Measurements from ENCODE around the gene PTPN1. TPM values are rescaled to one million over a fixed set of nuclear protein-coding genes. Genes with fewer than 3 reads are reported as not detected.
"Not testable (repeated sequence)": the region's sequence is repeated elsewhere in the genome, so short reads cannot be mapped to it uniquely, and the experiment has no call there.

PTPN1 gene
- total RNA-seq, 1 experiment from 2014 or later = 118 TPM

DNA sequence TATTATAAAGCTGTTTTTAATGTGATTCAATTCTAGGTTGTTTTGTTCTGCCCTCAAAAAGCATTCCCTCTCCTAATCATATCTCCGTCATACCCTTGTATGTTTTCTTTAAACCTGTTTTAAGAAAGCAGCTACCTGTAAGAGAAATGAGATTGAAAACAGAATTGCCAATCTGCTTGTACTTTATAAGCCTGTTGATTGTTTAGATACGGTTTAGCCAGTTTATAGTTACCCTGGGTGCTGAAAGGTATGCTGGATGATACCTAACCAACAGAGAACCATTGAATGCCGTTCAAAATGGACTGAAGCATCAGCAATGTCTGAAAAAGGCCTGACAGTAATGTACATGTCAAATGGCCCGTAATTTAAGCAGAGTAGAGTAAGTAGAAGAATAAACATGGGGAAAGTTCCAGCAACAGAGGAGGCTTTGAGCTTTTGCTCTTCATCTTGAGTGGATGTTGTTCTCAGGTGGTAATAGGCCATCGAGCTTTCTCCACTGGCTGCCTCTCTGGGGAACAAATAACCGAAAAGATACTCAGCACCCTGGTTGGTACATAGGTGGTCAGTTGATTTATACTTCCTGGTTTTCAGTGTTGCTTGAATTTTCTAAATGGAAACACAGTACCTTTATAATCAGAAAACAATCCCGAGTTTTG is 27.5 kb downstream of the PTPN1 start:
- in situ Hi-C loops (cut with HindIII; ENCODE audit: low pct_unique_long_range_greater_than_20kb, low sequenced_read_pairs) = no loop called here
- no peak for DNase-seq (ENCODE audit: low read depth, low spot score)

- in situ Hi-C loops (cut with HindIII; ENCODE audit: low pct_unique_long_range_greater_than_20kb, low sequenced_read_pairs) = no loop called here
- DNase-seq (ENCODE audit: low read depth, low spot score) = no peak
Observed at GRCh38 chr20:50538276-50538675, 28.1 kb downstream of the PTPN1 start.

- DNase-seq (ENCODE audit: low read depth, low spot score); in situ Hi-C loops (cut with HindIII; ENCODE audit: low pct_unique_long_range_greater_than_20kb, low sequenced_read_pairs): not testable (repeated sequence)
Observed at GRCh38 chr20:50539798-50540197, 29.6 kb downstream of the PTPN1 start.

GRCh38 chr20:50540620-50541605 is 30.7 kb downstream of the PTPN1 start:
- DNase-seq (ENCODE audit: low read depth, low spot score) = peak; percentile 36
- in situ Hi-C loops (cut with HindIII; ENCODE audit: low pct_unique_long_range_greater_than_20kb, low sequenced_read_pairs) = no loop called here

DNA sequence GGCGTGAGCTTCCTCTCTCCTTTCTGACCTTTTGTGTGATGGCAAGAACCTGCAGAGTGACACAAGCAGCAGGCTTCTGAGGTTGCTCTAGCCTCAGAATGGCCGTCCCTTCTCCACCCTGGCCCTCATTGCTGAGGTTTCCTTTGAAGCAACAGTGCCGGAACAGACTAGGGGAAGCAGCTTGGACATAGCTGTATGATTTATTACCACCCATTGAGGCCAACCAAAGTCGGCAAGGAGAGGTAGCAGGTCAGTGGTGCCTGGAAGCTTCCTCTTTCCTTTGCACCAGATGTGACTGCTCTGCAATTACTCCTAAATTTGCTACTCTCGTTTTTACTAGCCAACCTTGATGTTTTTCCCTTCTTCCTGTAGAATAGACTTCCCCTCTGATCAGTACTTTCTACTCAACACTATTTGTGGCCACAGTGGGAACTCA is 31.4 kb downstream of the PTPN1 start:
- DNase-seq (ENCODE audit: low read depth, low spot score) = no peak
- in situ Hi-C loops (cut with HindIII; ENCODE audit: low pct_unique_long_range_greater_than_20kb, low sequenced_read_pairs) = no loop called here

- no peak for DNase-seq (ENCODE audit: low read depth, low spot score)
- in situ Hi-C loops (cut with HindIII; ENCODE audit: low pct_unique_long_range_greater_than_20kb, low sequenced_read_pairs) = no loop called here
Observed at GRCh38 chr20:50543326-50543725, 33.1 kb downstream of the PTPN1 start.

DNA sequence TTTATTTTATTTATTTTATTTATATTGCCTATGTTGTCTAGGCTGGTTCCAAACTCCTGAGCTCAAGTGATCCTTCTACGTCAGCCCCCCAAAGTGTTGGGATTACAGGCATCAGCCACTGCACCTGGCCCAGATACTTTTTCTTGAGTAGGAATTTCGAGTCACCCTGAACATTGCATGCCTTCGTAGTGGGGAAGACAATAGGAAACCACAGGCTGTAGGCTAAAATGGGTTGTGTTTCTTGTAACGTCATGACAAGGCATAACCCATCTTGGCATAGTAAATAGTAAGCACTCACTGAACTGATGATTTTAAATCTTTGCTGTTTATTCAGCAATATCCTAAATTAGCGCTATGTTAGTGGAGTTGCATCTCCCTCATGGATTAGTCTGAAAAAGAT is 34.9 kb downstream of the PTPN1 start:
- DNase-seq (ENCODE audit: low read depth, low spot score) = no peak
- in situ Hi-C loops (cut with HindIII; ENCODE audit: low pct_unique_long_range_greater_than_20kb, low sequenced_read_pairs) = no loop called here

DNA sequence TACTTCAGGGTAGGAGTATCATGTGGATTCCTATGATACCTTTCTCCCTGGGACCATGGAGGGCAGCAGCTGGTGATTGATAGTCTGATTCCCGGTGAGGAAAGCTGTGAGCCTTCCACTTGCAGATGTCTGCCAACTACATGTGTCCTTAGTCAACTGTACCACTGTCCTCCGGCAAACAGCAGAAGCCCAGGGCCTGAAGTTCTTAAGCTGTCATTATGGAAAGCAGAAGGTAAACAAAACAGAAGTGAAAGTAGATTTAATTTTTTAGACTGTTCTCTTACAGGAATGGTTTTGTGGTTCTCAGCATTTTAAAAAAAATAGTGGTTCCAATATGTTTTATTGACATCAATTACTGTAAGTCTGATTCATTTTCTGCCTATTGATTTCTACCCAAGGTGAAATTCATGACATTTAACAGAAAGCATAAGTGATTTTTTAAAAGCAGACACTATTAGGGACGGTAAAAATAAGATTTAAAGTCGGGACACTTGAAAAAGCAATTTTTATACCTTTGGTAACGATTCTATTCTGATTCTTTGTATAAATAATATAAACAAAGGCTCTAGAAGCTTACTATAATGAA is 36.6 kb downstream of the PTPN1 start:
- no peak for DNase-seq (ENCODE audit: low read depth, low spot score)
- in situ Hi-C loops (cut with HindIII; ENCODE audit: low pct_unique_long_range_greater_than_20kb, low sequenced_read_pairs) = no loop called here

- DNase-seq (ENCODE audit: low read depth, low spot score) = no peak
- in situ Hi-C loops (cut with HindIII; ENCODE audit: low pct_unique_long_range_greater_than_20kb, low sequenced_read_pairs) = no loop called here
Observed at GRCh38 chr20:50547964-50548363, 37.8 kb downstream of the PTPN1 start.

GRCh38 chr20:50548396-50548795 is 38.2 kb downstream of the PTPN1 start:
- no peak for DNase-seq (ENCODE audit: low read depth, low spot score)
- in situ Hi-C loops (cut with HindIII; ENCODE audit: low pct_unique_long_range_greater_than_20kb, low sequenced_read_pairs) = no loop called here

GRCh38 chr20:50550531-50550930 is 40.3 kb downstream of the PTPN1 start:
- DNase-seq (ENCODE audit: low read depth, low spot score) = no peak
- in situ Hi-C loops (cut with HindIII; ENCODE audit: low pct_unique_long_range_greater_than_20kb, low sequenced_read_pairs) = no loop called here

DNA sequence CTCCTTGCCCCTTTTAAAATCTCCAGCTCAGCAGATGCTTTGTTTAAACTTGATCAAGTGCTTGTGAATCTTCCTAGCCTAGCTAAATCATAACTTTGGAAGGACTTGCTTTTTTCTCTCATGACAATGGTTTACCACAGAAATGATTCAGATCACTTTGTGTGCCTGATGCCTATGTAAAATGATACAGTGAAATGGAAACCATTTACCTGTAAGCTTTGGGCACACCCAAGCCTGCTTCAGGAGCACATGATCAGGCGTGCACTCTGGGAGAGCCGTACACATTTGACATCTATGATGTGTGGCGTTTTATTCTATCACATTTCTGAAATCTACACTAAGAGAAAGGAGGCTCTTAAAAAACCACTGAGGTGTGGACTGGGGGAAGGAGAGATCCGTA is 41.1 kb downstream of the PTPN1 start:
- no peak for DNase-seq (ENCODE audit: low read depth, low spot score)
- in situ Hi-C loops (cut with HindIII; ENCODE audit: low pct_unique_long_range_greater_than_20kb, low sequenced_read_pairs) = no loop called here

GRCh38 chr20:50552979-50553378 is 42.8 kb downstream of the PTPN1 start:
- in situ Hi-C loops (cut with HindIII; ENCODE audit: low pct_unique_long_range_greater_than_20kb, low sequenced_read_pairs) = no loop called here

DNA sequence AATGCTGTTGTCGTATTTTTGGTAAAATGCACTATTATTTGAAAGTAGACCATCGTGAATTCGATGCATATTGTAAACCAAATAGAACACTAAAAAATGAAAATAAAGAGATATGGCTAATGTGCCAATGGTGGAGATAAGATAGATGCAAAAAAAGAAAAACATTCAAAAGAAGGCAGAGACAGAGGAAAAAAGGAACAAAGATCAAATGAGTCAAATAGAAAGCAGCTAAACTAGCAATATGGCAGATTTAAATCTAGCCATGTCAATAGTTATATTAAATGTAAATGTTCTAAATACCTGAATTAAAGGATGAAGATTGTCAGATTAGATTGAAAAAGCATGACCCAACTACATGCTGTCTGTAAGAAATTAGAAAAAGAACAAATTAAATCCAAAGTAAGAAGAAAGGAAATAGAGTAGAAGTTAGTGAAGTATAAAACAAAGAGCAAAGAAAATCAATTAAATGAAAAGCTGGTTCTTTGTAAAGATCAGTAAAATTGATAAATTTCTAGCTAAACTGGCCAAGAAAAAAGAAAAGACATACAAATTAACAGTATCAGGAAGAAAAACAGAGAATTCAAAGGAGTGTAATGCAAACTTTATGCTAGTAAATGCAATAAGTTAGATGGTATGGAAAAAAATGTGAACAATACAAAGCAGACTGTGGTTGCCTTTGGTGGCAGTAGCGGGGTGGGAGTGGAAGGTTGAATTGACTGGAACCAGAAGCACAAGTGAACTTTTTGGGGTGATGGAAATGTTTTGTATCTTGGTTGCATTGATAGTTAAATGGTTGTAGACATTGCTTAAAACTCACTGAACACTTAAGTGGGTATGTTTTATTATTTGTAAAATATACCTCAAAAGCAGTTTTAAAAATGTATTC is 44.8 kb downstream of the PTPN1 start:
- no peak for DNase-seq (ENCODE audit: low read depth, low spot score)
- in situ Hi-C loops (cut with HindIII; ENCODE audit: low pct_unique_long_range_greater_than_20kb, low sequenced_read_pairs) = no loop called here

More at GRCh38 chr20:50552979-50553378, 42.8 kb downstream of the PTPN1 start:
- no peak for DNase-seq (ENCODE audit: low read depth, low spot score)

GRCh38 chr20:50555662-50556061 is 45.5 kb downstream of the PTPN1 start:
- no peak for DNase-seq (ENCODE audit: low read depth, low spot score)
- in situ Hi-C loops (cut with HindIII; ENCODE audit: low pct_unique_long_range_greater_than_20kb, low sequenced_read_pairs) = no loop called here

DNA sequence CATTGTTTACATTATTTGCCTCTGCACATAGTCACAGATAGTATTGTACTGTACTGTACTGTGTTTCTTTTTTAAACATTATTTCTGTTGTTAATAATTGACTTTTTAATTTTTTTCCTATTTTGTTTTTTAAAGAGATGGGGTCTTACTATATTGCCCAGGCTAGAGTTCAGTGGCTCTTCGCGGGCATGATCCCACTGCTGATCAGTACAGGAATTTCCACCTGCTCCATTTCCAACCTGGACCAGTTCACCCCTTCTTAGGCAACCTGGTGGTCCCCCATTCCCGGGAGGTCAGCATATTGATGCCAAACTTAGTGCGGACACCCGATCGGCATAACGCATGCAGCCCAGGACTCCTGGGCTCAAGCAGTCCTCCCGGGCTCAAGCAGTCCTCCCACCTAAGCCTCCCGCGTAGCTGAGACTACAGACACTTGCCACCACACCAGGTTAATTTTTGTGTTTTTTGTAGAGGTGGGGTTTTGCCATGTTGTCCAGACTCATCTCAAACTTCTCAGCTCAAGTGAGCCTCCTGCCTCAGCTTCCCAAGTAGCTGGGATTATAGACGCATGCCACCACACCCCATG is 47.5 kb downstream of the PTPN1 start:
- in situ Hi-C loops (cut with HindIII; ENCODE audit: low pct_unique_long_range_greater_than_20kb, low sequenced_read_pairs) = no loop called here
- no peak for DNase-seq (ENCODE audit: low read depth, low spot score)

GRCh38 chr20:50558483-50558925 is 48.3 kb downstream of the PTPN1 start:
- no peak for DNase-seq (ENCODE audit: low read depth, low spot score)

More at GRCh38 chr20:50558483-50558925, 48.3 kb downstream of the PTPN1 start:
- in situ Hi-C loops (cut with HindIII; ENCODE audit: low pct_unique_long_range_greater_than_20kb, low sequenced_read_pairs) = no loop called here

Data from SK-MEL-5 (cell line).